Ovary (tissue), 3 donors: ENCODE data around the gene PROP1.
"Not testable (repeated sequence)": the region's sequence is repeated elsewhere in the genome, so short reads cannot be mapped to it uniquely, and the experiment has no call there.

ENCODE experiments used
- CTCF ChIP-seq, 3 donors: fragments of 450-650 bp in 2 of 3; fragments of 200-600 bp in 1 of 3; IDR thresholded peaks; one replicate each; pipeline versions ENCODE4 v1.5.1 to v1.8.0; 2016 to 2022; ENCODE audit warnings: antibody characterized with exemption in 3 of 3, mild to moderate bottlenecking in 1 of 3
- EP300 ChIP-seq: sonication (generic); formaldehyde crosslinking; IDR thresholded peaks from one replicate; pipeline ENCODE4 v1.6.1; 2017; ENCODE audit warnings: antibody characterized with exemption
- POLR2A ChIP-seq: fragments of 450-650 bp; IDR thresholded peaks from one replicate; pipeline ENCODE4 v1.6.1; 2017; ENCODE audit warnings: antibody characterized with exemption, mild to moderate bottlenecking, moderate library complexity
- donor health status: DM: no; HTN: no; CAD: no.

- TF ChIP-seq CTCF (IDR thresholded peaks at IDR 0.05); EP300; POLR2A: not testable (repeated sequence)
Measured at GRCh38 chr5:177947912-177948311, 48.1 kb downstream of the PROP1 start.
